ENCODE results near the gene LTBR. TPM values are rescaled to one million over a fixed set of nuclear protein-coding genes. Genes with fewer than 3 reads are reported as not detected.

The LTBR gene
- total and polyA plus RNA-seq, 2 of the 4 experiments (the other 2 are of a cell fraction) = 19.7 to 62.5 TPM

GRCh38 chr12:6376079-6376869, 7.7 kb upstream of the LTBR start:
- intact Hi-C loops (cut with micrococcal nuclease) (no loop called here), dilution Hi-C loops (cut with HindIII; ENCODE audit: low sequenced_read_pairs, unreplicated experiment) (no loop called here), in situ Hi-C loops (cut with MboI; ENCODE audit: low sequenced_read_pairs) (no loop called here)
- ChIA-PET CTCF (no interaction called here), POLR2A (ENCODE audit: unreplicated experiment) (no interaction called here)
- ATAC-seq (ENCODE audit: low read depth) = peak; percentile 78
- Histone ChIP-seq H2AK5ac (ENCODE audit: low read depth, low read length) (peak overlapping the region; percentile 80), H4K8ac (ENCODE audit: low read depth in 2 of 2, low read length in 2 of 2) (peak overlapping the region; percentile 77 to 97), H2AK9ac (replicated peaks; ENCODE audit: low read depth, low read length, poor library complexity) (peak overlapping the region; percentile 26), H3K4me2 (ENCODE audit: low read depth, low read length) (no peak overlapping the region), H3K4me3 (ENCODE audit: insufficient read depth, low read depth, low read length) (no peak overlapping the region), H2BK5ac (ENCODE audit: low read depth, low read length, poor library complexity, severe bottlenecking) (peak overlapping the region; percentile 22), H2BK15ac (ENCODE audit: low read depth, low read length) (peak overlapping the region; percentile 90; the same call in 2 of the 3 replicates), H3K27me3 (ENCODE audit: control insufficient read depth, insufficient read depth, low read length) (no peaks in the 10 kb centered on the region), H3K14ac (replicated peaks; ENCODE audit: low read depth, low read length) (peak overlapping the region; percentile 62), H3K9me1 (ENCODE audit: insufficient read depth, low read length) (peaks cover 11% of the 10 kb centered on the region; the same call in 1 of the 2 replicates), H4K5ac (ENCODE audit: low read depth, low read length) (peak overlapping the region; percentile 89), H3K4ac (ENCODE audit: low read depth, low read length) (peak overlapping the region; percentile 93), H3K36me3 (ENCODE audit: control insufficient read depth, insufficient read depth, low read length) (no peaks in the 10 kb centered on the region), H2BK120ac (ENCODE audit: low read depth, low read length) (peak overlapping the region; percentile 97), H3K27ac (ENCODE audit: insufficient read depth, low read length) (peak overlapping the region; percentile 61), H4K91ac (ENCODE audit: insufficient read depth, low read depth, low read length) (peak overlapping the region; percentile 92), H3K4me1 (ENCODE audit: control insufficient read depth, insufficient read depth, low read length) (peaks cover 24% of the 10 kb centered on the region), H3K79me1 (ENCODE audit: low read depth in 1 of 2, low read length in 2 of 2) (no peaks in the 10 kb centered on the region; a peak in 1 of 4 replicates), H2BK20ac (ENCODE audit: low read depth, low read length) (peak overlapping the region; percentile 58), H2AFZ (replicated peaks; ENCODE audit: low read length, poor library complexity) (peak overlapping the region; percentile 69), H4K20me1 (ENCODE audit: insufficient read depth, low read length) (no peaks in the 10 kb centered on the region), H3K18ac (ENCODE audit: low read depth, low read length) (peak overlapping the region; percentile 72), H3K9me3 (ENCODE audit: control insufficient read depth, insufficient read depth, low read length) (no peaks in the 10 kb centered on the region), H3K9ac (ENCODE audit: low read depth, low read length) (peak overlapping the region; percentile 25), H3K23ac (ENCODE audit: low read depth, low read length) (peak overlapping the region; percentile 74; the same call in 1 of the 2 replicates), H3K56ac (ENCODE audit: extremely low read depth, insufficient read depth, low read length) (peak overlapping the region; percentile 31; the same call in 1 of the 2 replicates)
- DNase-seq = peak; percentile 64
- TF ChIP-seq ELK1 (IDR thresholded peaks at IDR 0.05; ENCODE audit: borderline replicate concordance, low read depth, low read length) (no peak), RAD21 (IDR thresholded peaks at IDR 0.05; ENCODE audit: low read length) (peak; percentile 32), CEBPB (IDR thresholded peaks at IDR 0.05; ENCODE audit: low read depth, low read length) (no peak), FOS (IDR thresholded peaks at IDR 0.05; ENCODE audit: low read depth, low read length) (no peak), SMC3 (IDR thresholded peaks at IDR 0.05; ENCODE audit: low read depth, low read length) (peak; percentile 19; the same call in 1 of the 2 replicates), POLR2A (IDR thresholded peaks at IDR 0.05; ENCODE audit: low read depth, low read length) (no peak), MXI1 (IDR thresholded peaks at IDR 0.05; ENCODE audit: borderline replicate concordance, low read depth, low read length) (no peak), BHLHE40 (IDR thresholded peaks at IDR 0.05; ENCODE audit: low read depth, low read length) (peak; percentile 74; the same call in 1 of the 2 replicates)
- TF ChIP-seq, protein P1, sequence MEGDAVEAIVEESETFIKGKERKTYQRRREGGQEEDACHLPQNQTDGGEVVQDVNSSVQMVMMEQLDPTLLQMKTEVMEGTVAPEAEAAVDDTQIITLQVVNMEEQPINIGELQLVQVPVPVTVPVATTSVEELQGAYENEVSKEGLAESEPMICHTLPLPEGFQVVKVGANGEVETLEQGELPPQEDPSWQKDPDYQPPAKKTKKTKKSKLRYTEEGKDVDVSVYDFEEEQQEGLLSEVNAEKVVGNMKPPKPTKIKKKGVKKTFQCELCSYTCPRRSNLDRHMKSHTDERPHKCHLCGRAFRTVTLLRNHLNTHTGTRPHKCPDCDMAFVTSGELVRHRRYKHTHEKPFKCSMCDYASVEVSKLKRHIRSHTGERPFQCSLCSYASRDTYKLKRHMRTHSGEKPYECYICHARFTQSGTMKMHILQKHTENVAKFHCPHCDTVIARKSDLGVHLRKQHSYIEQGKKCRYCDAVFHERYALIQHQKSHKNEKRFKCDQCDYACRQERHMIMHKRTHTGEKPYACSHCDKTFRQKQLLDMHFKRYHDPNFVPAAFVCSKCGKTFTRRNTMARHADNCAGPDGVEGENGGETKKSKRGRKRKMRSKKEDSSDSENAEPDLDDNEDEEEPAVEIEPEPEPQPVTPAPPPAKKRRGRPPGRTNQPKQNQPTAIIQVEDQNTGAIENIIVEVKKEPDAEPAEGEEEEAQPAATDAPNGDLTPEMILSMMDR (conservative IDR thresholded peaks at IDR 0.05; ENCODE audit: low read depth, low read length) = peak; percentile 54
- TF ChIP-seq, protein P2, sequence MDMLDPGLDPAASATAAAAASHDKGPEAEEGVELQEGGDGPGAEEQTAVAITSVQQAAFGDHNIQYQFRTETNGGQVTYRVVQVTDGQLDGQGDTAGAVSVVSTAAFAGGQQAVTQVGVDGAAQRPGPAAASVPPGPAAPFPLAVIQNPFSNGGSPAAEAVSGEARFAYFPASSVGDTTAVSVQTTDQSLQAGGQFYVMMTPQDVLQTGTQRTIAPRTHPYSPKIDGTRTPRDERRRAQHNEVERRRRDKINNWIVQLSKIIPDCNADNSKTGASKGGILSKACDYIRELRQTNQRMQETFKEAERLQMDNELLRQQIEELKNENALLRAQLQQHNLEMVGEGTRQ (IDR thresholded peaks at IDR 0.05; ENCODE audit: low read depth, low read length) = no peak
- WGBS, 2 experiments (ENCODE audit: extremely low coverage in 2 of 2, insufficient read length in 1 of 2) = 59% methylated on average over 10 of the region's 19 CpGs; no CpG with 5 or more reads in 1 of the 2 experiments
- BruUV-seq (replicated peaks) = no TSS peak
